IMR-90 (cell line): ENCODE measurements around the gene VHLL. TPM values are rescaled to one million over a fixed set of nuclear protein-coding genes. Genes with fewer than 3 reads are reported as not detected.

Experiments used
- ATAC-seq: fragments of 200-7000 bp; cut with Tn5 transposase; 2 replicates; pipeline ENCODE4 v1.9.1; 2020; ENCODE audit warnings: low read depth, mild to moderate bottlenecking, moderate library complexity
- Bru-seq: library from RNA; stranded (reverse); fragments of 400-500 nt; gene quantifications from one replicate; lab custom pipeline; 2021; lab: Mats Ljungman, UMichigan
- BruChase-seq, 2 experiments: library from RNA; stranded (reverse); fragments of 400-500 nt; gene quantifications; one replicate each; lab custom pipeline; 2021; lab: Mats Ljungman, UMichigan
- BruUV-seq: library from RNA; stranded (reverse); fragments of 400-500 nt; replicated peaks from 2 replicates; lab custom pipeline; 2021; lab: Mats Ljungman, UMichigan
- CTCF ChIA-PET: fragments of 300-600 bp; formaldehyde crosslinking; extraction: SDS; loops from one replicate; lab custom pipeline; 2021; ENCODE audit warnings: antibody characterized with exemption; lab: Yijun Ruan, JAX
- POLR2A ChIA-PET: fragments of 300-600 bp; sonication (Branson Sonifier 250); formaldehyde crosslinking; loops from one replicate; lab custom pipeline; 2022; ENCODE audit warnings: antibody characterized with exemption; ENCODE audit not compliant: unreplicated experiment; lab: Charles Lee
- DNase-seq: peaks from one replicate; pipeline ENCODE4 v3.0.0; 2013
- H2AFZ ChIP-seq: replicated peaks from 2 replicates; pipeline ENCODE3; 2013; ENCODE audit warnings: low read length, mild to moderate bottlenecking; ENCODE audit not compliant: poor library complexity
- H2AK5ac ChIP-seq: 2 replicates; pipeline ENCODE4 v1.6.1; 2013; ENCODE audit warnings: low read depth, low read length, inconsistent platforms
- H2AK9ac ChIP-seq: replicated peaks from 2 replicates; pipeline ENCODE3; 2013; ENCODE audit warnings: mild to moderate bottlenecking, low read depth, low read length, moderate library complexity; ENCODE audit not compliant: poor library complexity
- H2BK120ac ChIP-seq: 2 replicates; pipeline ENCODE4 v1.6.1; 2013; ENCODE audit warnings: low read depth, low read length, inconsistent platforms
- H2BK15ac ChIP-seq: 3 replicates; pipeline ENCODE4 v1.6.1; 2013; ENCODE audit warnings: low read depth, low read length, inconsistent platforms
- H2BK20ac ChIP-seq: 2 replicates; pipeline ENCODE4 v1.6.1; 2013; ENCODE audit warnings: low read depth, mild to moderate bottlenecking, inconsistent platforms, low read length, moderate library complexity
- H2BK5ac ChIP-seq: 2 replicates; pipeline ENCODE4 v1.6.1; 2013; ENCODE audit warnings: mild to moderate bottlenecking, low read depth, low read length, inconsistent platforms; ENCODE audit not compliant: poor library complexity, severe bottlenecking
- H3K14ac ChIP-seq: replicated peaks from 2 replicates; pipeline ENCODE4 v1.6.1; 2013; ENCODE audit warnings: low read depth, low read length, inconsistent platforms
- H3K18ac ChIP-seq: 2 replicates; pipeline ENCODE4 v1.6.1; 2013; ENCODE audit warnings: low read depth, low read length, control low read depth
- H3K23ac ChIP-seq: 2 replicates; pipeline ENCODE4 v1.6.1; 2013; ENCODE audit warnings: low read depth, low read length, inconsistent platforms
- H3K27ac ChIP-seq: 2 replicates; pipeline ENCODE4 v1.5.1; 2013; ENCODE audit warnings: mild to moderate bottlenecking, control low read depth, low read length; ENCODE audit not compliant: insufficient read depth
- H3K27me3 ChIP-seq: 2 replicates; pipeline ENCODE4 v1.6.1; 2013; ENCODE audit warnings: low read length; ENCODE audit not compliant: control insufficient read depth, insufficient read depth
- H3K36me3 ChIP-seq: 2 replicates; pipeline ENCODE4 v1.6.1; 2013; ENCODE audit warnings: low read length, mixed read lengths; ENCODE audit not compliant: control insufficient read depth, insufficient read depth
- H3K4ac ChIP-seq: 2 replicates; pipeline ENCODE4 v1.6.1; 2013; ENCODE audit warnings: low read depth, low read length, inconsistent platforms
- H3K4me1 ChIP-seq: 2 replicates; pipeline ENCODE4 v1.6.1; 2013; ENCODE audit warnings: low read length, mixed read lengths; ENCODE audit not compliant: control insufficient read depth, insufficient read depth
- H3K4me2 ChIP-seq: 2 replicates; pipeline ENCODE4 v1.6.1; 2013; ENCODE audit warnings: low read depth, mild to moderate bottlenecking, control low read depth, low read length, moderate library complexity
- H3K4me3 ChIP-seq: 2 replicates; pipeline ENCODE4 v1.5.1; 2013; ENCODE audit warnings: low read depth, mild to moderate bottlenecking, control low read depth, low read length, moderate library complexity; ENCODE audit not compliant: insufficient read depth
- H3K56ac ChIP-seq: 2 replicates; pipeline ENCODE4 v1.6.1; 2013; ENCODE audit warnings: low read length, inconsistent platforms; ENCODE audit not compliant: insufficient read depth; ENCODE audit errors: extremely low read depth
- H3K79me1 ChIP-seq, 2 experiments: 2 replicates each; pipeline ENCODE4 v1.6.1; 2013; ENCODE audit warnings: low read length in 2 of 2, inconsistent platforms in 1 of 2, low read depth in 1 of 2
- H3K9ac ChIP-seq: 2 replicates; pipeline ENCODE4 v1.6.1; 2013; ENCODE audit warnings: low read depth, low read length, control low read depth
- H3K9me1 ChIP-seq: 2 replicates; pipeline ENCODE4 v1.6.1; 2013; ENCODE audit warnings: low read length, inconsistent platforms; ENCODE audit not compliant: insufficient read depth
- H3K9me3 ChIP-seq: 2 replicates; pipeline ENCODE4 v1.6.1; 2013; ENCODE audit warnings: low read length; ENCODE audit not compliant: control insufficient read depth, insufficient read depth
- H4K20me1 ChIP-seq: 2 replicates; pipeline ENCODE4 v1.6.1; 2013; ENCODE audit warnings: low read length, inconsistent platforms; ENCODE audit not compliant: insufficient read depth
- H4K5ac ChIP-seq: 2 replicates; pipeline ENCODE4 v1.6.1; 2013; ENCODE audit warnings: mild to moderate bottlenecking, low read depth, low read length, control low read depth
- H4K8ac ChIP-seq, 2 experiments: 2 replicates each; pipeline ENCODE4 v1.6.1; 2013; ENCODE audit warnings: low read depth in 2 of 2, low read length in 2 of 2, control low read depth in 1 of 2, inconsistent platforms in 1 of 2
- H4K91ac ChIP-seq: 2 replicates; pipeline ENCODE4 v1.6.1; 2013; ENCODE audit warnings: low read depth, low read length, inconsistent platforms; ENCODE audit not compliant: insufficient read depth
- CEBPB ChIP-seq: IDR thresholded peaks from 2 replicates; pipeline ENCODE4 v1.6.1; 2012; ENCODE audit warnings: low read depth, low read length, improper control_type of control experiment
- CHD1 ChIP-seq: IDR thresholded peaks from 2 replicates; pipeline ENCODE4 v1.6.1; 2012; ENCODE audit warnings: low read depth, low read length, improper control_type of control experiment
- CTCF ChIP-seq: conservative IDR thresholded peaks from 2 replicates; pipeline ENCODE4 v1.5.1; 2012; ENCODE audit warnings: mild to moderate bottlenecking, low read depth, low read length, improper control_type of control experiment
- ELK1 ChIP-seq: fragments of 150-350 bp; IDR thresholded peaks from 2 replicates; pipeline ENCODE4 v1.6.1; 2016; ENCODE audit warnings: low read depth, mild to moderate bottlenecking, low read length, moderate library complexity, borderline replicate concordance
- FOS ChIP-seq: fragments of 150-350 bp; IDR thresholded peaks from 2 replicates; pipeline ENCODE4 v1.6.1; 2016; ENCODE audit warnings: low read depth, low read length
- MAFK ChIP-seq: IDR thresholded peaks from 2 replicates; pipeline ENCODE4 v1.6.1; 2012; ENCODE audit warnings: low read depth, low read length, improper control_type of control experiment
- MXI1 ChIP-seq: IDR thresholded peaks from 2 replicates; pipeline ENCODE4 v1.6.1; 2012; ENCODE audit warnings: low read depth, mild to moderate bottlenecking, low read length, moderate library complexity, borderline replicate concordance
- NFE2L2 ChIP-seq: fragments of 150-350 bp; IDR thresholded peaks from 2 replicates; pipeline ENCODE4 v1.6.1; 2016; ENCODE audit warnings: low read depth, mild to moderate bottlenecking, low read length
- POLR2A ChIP-seq: IDR thresholded peaks from 2 replicates; pipeline ENCODE4 v1.6.1; 2012; ENCODE audit warnings: mild to moderate bottlenecking, low read depth, low read length
- RAD21 ChIP-seq: IDR thresholded peaks from 2 replicates; pipeline ENCODE4 v1.6.1; 2012; ENCODE audit warnings: low read length, improper control_type of control experiment
- RFX5 ChIP-seq: IDR thresholded peaks from 2 replicates; pipeline ENCODE4 v1.8.0; 2012; ENCODE audit warnings: low read depth, mild to moderate bottlenecking, low read length, moderate library complexity
- USF2 ChIP-seq: fragments of 150-350 bp; IDR thresholded peaks from 2 replicates; pipeline ENCODE4 v1.6.1; 2017; ENCODE audit warnings: mild to moderate bottlenecking, antibody characterized with exemption, low read length, low read depth
- WGBS, 2 experiments: methylation state at CpG; one replicate each; pipeline versions ENCODE4 v1.1.5 to v1.1.7; 2013; ENCODE audit warnings: missing lambda C conversion rate in 2 of 2; ENCODE audit not compliant: insufficient read length in 1 of 2; ENCODE audit errors: extremely low coverage in 2 of 2; 5-methylcytosine and 5-hydroxymethylcytosine counted together
- dilution Hi-C: fragments of 300-500 bp; cut with HindIII; formaldehyde crosslinking; loops from one replicate; pipeline ENCODE4 v1.14.3; 2018; ENCODE audit warnings: low sequenced_read_pairs; ENCODE audit not compliant: unreplicated experiment
- in situ Hi-C: fragments of 300-500 bp; cut with MboI; formaldehyde crosslinking; loops from 3 replicates; pipeline ENCODE4 v1.14.3; 2019; ENCODE audit warnings: low sequenced_read_pairs, inconsistent platforms, mixed read lengths
- intact Hi-C: fragments of 100-400 bp; cut with micrococcal nuclease; formaldehyde crosslinking; loops from 2 replicates; pipeline ENCODE4 v1.10.0; 2022
- long read RNA-seq: library from polyadenylated mRNA; unstranded; transcript quantifications from one replicate; pipeline ENCODE4 v2.0.0, GENCODE V29; 2021; ENCODE audit not compliant: unreplicated experiment
- polyA plus RNA-seq, 3 experiments: library from polyadenylated mRNA; depleted of rRNA; stranded (reverse); fragments of >200 nt; gene quantifications; 2 replicates each; pipeline ENCODE4 v1.2.3, GENCODE V29; 2012; ENCODE audit warnings: low replicate concordance in 1 of 3
- total RNA-seq: library from RNA; depleted of rRNA; stranded (reverse); fragments of >200 nt; gene quantifications from 2 replicates; pipeline ENCODE4 v1.2.3, GENCODE V29; 2012; rRNA removed

The VHLL gene
- 0.28 TPM in 1 of 2 replicates, not detected in the other for total RNA-seq
- not detected in 2 replicates for polyA plus RNA-seq (2012; rRNA removed)
- not detected in 2 replicates for polyA plus RNA-seq (2012; cell fraction: cytosol; rRNA removed)
- polyA plus RNA-seq (2012; cell fraction: nucleus; rRNA removed; ENCODE audit: low replicate concordance), result 0.21 TPM in 2 replicates
- percentile 48 among the genes with signal in this experiment for Bru-seq, nascent RNA
- BruChase-seq, experiment 1, labeled RNA remaining after a 6-hour chase, result percentile 50 among the genes with signal in this experiment
- percentile 32 among the genes with signal in this experiment for BruChase-seq, experiment 2, labeled RNA remaining after a 2-hour chase
- long read RNA-seq, result 0 reads

- Histone ChIP-seq H3K9me3 (no peaks in the 10 kb centered on the region), H4K20me1 (no peaks in the 10 kb centered on the region), H3K27me3 (no peaks in the 10 kb centered on the region), H2AFZ (no peak within 1 kb of the TSS), H3K4me2 (no peak within 1 kb of the TSS), H3K9me1 (peaks cover 6% of the 10 kb centered on the region; the same call in 1 of the 2 replicates), H2BK5ac (no peak within 1 kb of the TSS), H3K56ac (no peak within 1 kb of the TSS), H2BK20ac (no peak within 1 kb of the TSS), H4K91ac (no peak within 1 kb of the TSS), H3K14ac (no peak within 1 kb of the TSS), H3K79me1 (peaks cover 3 to 19% of the 10 kb centered on the region in 2 experiments), H4K8ac (no peak within 1 kb of the TSS), H3K4ac (no peak within 1 kb of the TSS), H3K4me3 (no peak within 1 kb of the TSS), H4K5ac (no peak within 1 kb of the TSS), H2BK120ac (no peak within 1 kb of the TSS), H3K27ac (no peak within 1 kb of the TSS), H3K9ac (no peak within 1 kb of the TSS), H3K18ac (no peak within 1 kb of the TSS), H2BK15ac (no peak within 1 kb of the TSS), H2AK9ac (no peak within 1 kb of the TSS), H3K23ac (no peak within 1 kb of the TSS), H3K4me1 (no peaks in the 10 kb centered on the region; the same call in 1 of the 2 replicates), H2AK5ac (no peak within 1 kb of the TSS), H3K36me3 (peaks cover 3% of the 10 kb centered on the region; the same call in 1 of the 2 replicates)
- ChIA-PET CTCF (interaction anchor here (1.1 kb wide), 1 partner anchor 17 kb away, joined by 3 read pairs; no protein-coding TSS in a partner anchor), POLR2A (no interaction called here)
- intact Hi-C loops, result no loop called here
- 88% methylated on average over 15 of the region's 19 CpGs; no CpG with 5 or more reads in 1 of the 2 experiments for WGBS, 2 experiments
- no peak for ATAC-seq
- no peak for TF ChIP-seq RFX5
- TF ChIP-seq MAFK, result no peak
- TF ChIP-seq CTCF, result no peak
- no peak for TF ChIP-seq CHD1
- no peak for TF ChIP-seq CEBPB
- TF ChIP-seq RAD21, result no peak
- TF ChIP-seq ELK1, result no peak
- no peak for TF ChIP-seq USF2
- TF ChIP-seq FOS, result no peak
- no peak for TF ChIP-seq POLR2A
- no peak for TF ChIP-seq NFE2L2
- no peak for TF ChIP-seq MXI1
- dilution Hi-C loops, result no loop called here
- no peak for DNase-seq
- BruUV-seq, result no TSS peak
- in situ Hi-C loops, result no loop called here
Observed at GRCh38 chr1:156298852-156299357, at the start of gene VHLL. TSS of gene VHLL (minus strand) at chr1:156299307. CDS start at chr1:156299189, 118 bp downstream.
